Trophoblast cell (in vitro differentiated cells and primary cell): ENCODE data around the gene FHIT.

ENCODE experiments used
- DNase-seq, 2 donors: peaks; one replicate each; pipeline ENCODE4 v3.0.0-alpha.2; 2016
- H2AFZ ChIP-seq: 2 replicates; pipeline ENCODE4 v1.6.1; 2013; ENCODE audit warnings: low read length, moderate library complexity, mild to moderate bottlenecking; ENCODE audit not compliant: insufficient read depth, poor library complexity
- H2AK5ac ChIP-seq: 2 replicates; pipeline ENCODE4 v1.6.1; 2013; ENCODE audit warnings: mild to moderate bottlenecking, low read length
- H2BK120ac ChIP-seq: 2 replicates; pipeline ENCODE4 v1.6.1; 2013; ENCODE audit warnings: low read length, mild to moderate bottlenecking, moderate library complexity; ENCODE audit not compliant: insufficient read depth, poor library complexity
- H2BK12ac ChIP-seq: 2 replicates; pipeline ENCODE4 v1.6.1; 2013; ENCODE audit warnings: mild to moderate bottlenecking, low read length, moderate library complexity
- H2BK5ac ChIP-seq: 2 replicates; pipeline ENCODE4 v1.6.1; 2013; ENCODE audit warnings: low read length, low read depth, moderate library complexity, mild to moderate bottlenecking; ENCODE audit not compliant: poor library complexity
- H3K14ac ChIP-seq: 2 replicates; pipeline ENCODE4 v1.6.1; 2013; ENCODE audit warnings: mild to moderate bottlenecking, low read length
- H3K18ac ChIP-seq: 2 replicates; pipeline ENCODE4 v1.6.1; 2013; ENCODE audit warnings: mild to moderate bottlenecking, low read length
- H3K23ac ChIP-seq: 2 replicates; pipeline ENCODE4 v1.6.1; 2013; ENCODE audit warnings: low read length
- H3K27ac ChIP-seq: 2 replicates; pipeline ENCODE4 v1.5.1; 2013; ENCODE audit warnings: low read depth, mild to moderate bottlenecking, inconsistent platforms, low read length, moderate library complexity
- H3K27me3 ChIP-seq: 2 replicates; pipeline ENCODE4 v1.6.1; 2013; ENCODE audit warnings: inconsistent platforms, mild to moderate bottlenecking, low read length, moderate library complexity; ENCODE audit not compliant: insufficient read depth
- H3K36me3 ChIP-seq, 2 experiments: 1 replicate in 1 of 2; 2 replicates in 1 of 2; pipeline ENCODE4 v1.6.1; 2013; ENCODE audit warnings: low read length in 2 of 2, mild to moderate bottlenecking in 2 of 2, moderate library complexity in 1 of 2; ENCODE audit not compliant: insufficient read depth in 2 of 2, control insufficient read depth in 1 of 2
- H3K4ac ChIP-seq: 2 replicates; pipeline ENCODE4 v1.6.1; 2013; ENCODE audit warnings: low read depth, mild to moderate bottlenecking, low read length, moderate library complexity
- H3K4me1 ChIP-seq, 2 experiments: 1 replicate in 1 of 2; 2 replicates in 1 of 2; pipeline ENCODE4 v1.6.1; 2013; ENCODE audit warnings: low read length in 2 of 2, mild to moderate bottlenecking in 2 of 2, moderate library complexity in 1 of 2; ENCODE audit not compliant: insufficient read depth in 2 of 2, control insufficient read depth in 1 of 2
- H3K4me2 ChIP-seq: 2 replicates; pipeline ENCODE4 v1.6.1; 2013; ENCODE audit warnings: inconsistent platforms, mild to moderate bottlenecking, low read length, moderate library complexity
- H3K4me3 ChIP-seq: 2 replicates; pipeline ENCODE4 v1.5.1; 2013; ENCODE audit warnings: mild to moderate bottlenecking, low read depth, low read length, inconsistent platforms
- H3K79me1 ChIP-seq: one replicate; pipeline ENCODE4 v1.6.1; 2013; ENCODE audit warnings: low read length
- H3K79me2 ChIP-seq: 2 replicates; pipeline ENCODE4 v1.6.1; 2013; ENCODE audit warnings: low read length, mild to moderate bottlenecking; ENCODE audit not compliant: control insufficient read depth, insufficient read depth, poor library complexity
- H3K9ac ChIP-seq: 2 replicates; pipeline ENCODE4 v1.6.1; 2013; ENCODE audit warnings: mild to moderate bottlenecking, low read length
- H3K9me3 ChIP-seq: 2 replicates; pipeline ENCODE4 v1.6.1; 2013; ENCODE audit warnings: low read depth, mild to moderate bottlenecking, control low read depth, inconsistent platforms, low read length; ENCODE audit not compliant: insufficient read depth
- H4K12ac ChIP-seq: 2 replicates; pipeline ENCODE4 v1.6.1; 2013; ENCODE audit warnings: low read depth, mild to moderate bottlenecking, low read length, moderate library complexity
- H4K8ac ChIP-seq: 2 replicates; pipeline ENCODE4 v1.6.1; 2013; ENCODE audit warnings: low read depth, mild to moderate bottlenecking, low read length, moderate library complexity
- H4K91ac ChIP-seq: one replicate; pipeline ENCODE4 v1.6.1; 2013; ENCODE audit warnings: low read depth, mild to moderate bottlenecking, low read length, moderate library complexity
- WGBS: extraction: QIAGEN DNeasy Blood & Tissue Kit; methylation state at CpG from one replicate; pipeline ENCODE4 v1.1.7; 2013; ENCODE audit warnings: missing lambda C conversion rate; ENCODE audit not compliant: insufficient read length, insufficient coverage; ENCODE audit errors: extremely low coverage; 5-methylcytosine and 5-hydroxymethylcytosine counted together

Gene FHIT

GRCh38 chr3:60202052-60202726, 1049.1 kb downstream of the FHIT start:
- no peak overlapping the region for H3K27ac ChIP-seq
- no peak overlapping the region for H2BK120ac ChIP-seq
- H3K9me3 ChIP-seq = no peaks in the 10 kb centered on the region
- no peak overlapping the region for H3K4me2 ChIP-seq
- no peaks in the 10 kb centered on the region for H3K27me3 ChIP-seq
- H4K8ac ChIP-seq = no peak overlapping the region
- no peak overlapping the region for H3K18ac ChIP-seq
- H2BK12ac ChIP-seq = no peak overlapping the region
- H3K14ac ChIP-seq = no peak overlapping the region
- H3K23ac ChIP-seq = no peak overlapping the region
- no peak overlapping the region for H2AK5ac ChIP-seq
- H2AFZ ChIP-seq = no peak overlapping the region
- DNase-seq = no peak
- no peak overlapping the region for H3K9ac ChIP-seq
- WGBS = no CpG with 5 or more reads among the region's 3 CpGs
- no peaks in the 10 kb centered on the region for H3K79me1 ChIP-seq
- H3K4me3 ChIP-seq = no peak overlapping the region
- no peaks in the 10 kb centered on the region for H3K79me2 ChIP-seq
- H3K4me1 ChIP-seq = no peaks in the 10 kb centered on the region
- no peak overlapping the region for H2BK5ac ChIP-seq
- H4K91ac ChIP-seq = no peak overlapping the region
- H3K4ac ChIP-seq = no peak overlapping the region
- no peak overlapping the region for H4K12ac ChIP-seq
- H3K36me3 ChIP-seq = no peaks in the 10 kb centered on the region

- no peaks in the 10 kb centered on the region for H3K9me3 ChIP-seq
- WGBS = no CpG with 5 or more reads among the region's 1 CpG
- H3K4me3 ChIP-seq = no peak overlapping the region
- no peaks in the 10 kb centered on the region for H3K79me1 ChIP-seq
- no peak overlapping the region for H2AK5ac ChIP-seq
- no peak overlapping the region for H3K4me2 ChIP-seq
- H3K4me1 ChIP-seq = no peaks in the 10 kb centered on the region
- no peak overlapping the region for H3K9ac ChIP-seq
- no peak overlapping the region for H3K4ac ChIP-seq
- H3K14ac ChIP-seq = no peak overlapping the region
- H2BK120ac ChIP-seq = no peak overlapping the region
- no peaks in the 10 kb centered on the region for H3K79me2 ChIP-seq
- H3K18ac ChIP-seq = no peak overlapping the region
- no peak overlapping the region for H4K91ac ChIP-seq
- H2BK5ac ChIP-seq = no peak overlapping the region
- DNase-seq = no peak
- no peaks in the 10 kb centered on the region for H3K36me3 ChIP-seq
- H3K27me3 ChIP-seq = no peaks in the 10 kb centered on the region
- no peak overlapping the region for H4K8ac ChIP-seq
- no peak overlapping the region for H2BK12ac ChIP-seq
- H2AFZ ChIP-seq = no peak overlapping the region
- no peak overlapping the region for H4K12ac ChIP-seq
- no peak overlapping the region for H3K23ac ChIP-seq
- no peak overlapping the region for H3K27ac ChIP-seq
Observed at GRCh38 chr3:60199306-60199705, 1051.9 kb downstream of the FHIT start.

- H2BK120ac ChIP-seq = no peak overlapping the region
- H4K12ac ChIP-seq = no peak overlapping the region
- H3K4me3 ChIP-seq = no peak overlapping the region
- no peak overlapping the region for H3K9ac ChIP-seq
- DNase-seq = peak in 1 of 2 donors; percentile 56
- WGBS = no CpG with 5 or more reads among the region's 5 CpGs
- H3K9me3 ChIP-seq = no peaks in the 10 kb centered on the region
- no peak overlapping the region for H2BK5ac ChIP-seq
- no peak overlapping the region for H4K8ac ChIP-seq
- H3K18ac ChIP-seq = no peak overlapping the region
- no peak overlapping the region for H3K27ac ChIP-seq
- no peaks in the 10 kb centered on the region for H3K27me3 ChIP-seq
- no peak overlapping the region for H2AK5ac ChIP-seq
- no peaks in the 10 kb centered on the region for H3K4me1 ChIP-seq
- H4K91ac ChIP-seq = no peak overlapping the region
- no peak overlapping the region for H3K4me2 ChIP-seq
- H3K4ac ChIP-seq = no peak overlapping the region
- H3K14ac ChIP-seq = no peak overlapping the region
- H2AFZ ChIP-seq = no peak overlapping the region
- H3K23ac ChIP-seq = no peak overlapping the region
- H3K36me3 ChIP-seq = no peaks in the 10 kb centered on the region
- no peaks in the 10 kb centered on the region for H3K79me1 ChIP-seq
- no peaks in the 10 kb centered on the region for H3K79me2 ChIP-seq
- H2BK12ac ChIP-seq = no peak overlapping the region
Observed at GRCh38 chr3:60198179-60198720, 1053.0 kb downstream of the FHIT start.

GRCh38 chr3:60192297-60193114, 1058.7 kb downstream of the FHIT start:
- H4K91ac ChIP-seq = no peak overlapping the region
- H3K36me3 ChIP-seq = no peaks in the 10 kb centered on the region
- H3K79me2 ChIP-seq = no peaks in the 10 kb centered on the region
- H2AK5ac ChIP-seq = no peak overlapping the region
- no peak overlapping the region for H3K4me3 ChIP-seq
- H3K9ac ChIP-seq = no peak overlapping the region
- no peak overlapping the region for H2AFZ ChIP-seq
- H3K4me1 ChIP-seq = no peaks in the 10 kb centered on the region
- H3K23ac ChIP-seq = no peak overlapping the region
- H3K14ac ChIP-seq = no peak overlapping the region
- no peaks in the 10 kb centered on the region for H3K79me1 ChIP-seq
- H3K4ac ChIP-seq = no peak overlapping the region
- H3K27ac ChIP-seq = no peak overlapping the region
- H3K27me3 ChIP-seq = no peaks in the 10 kb centered on the region
- H3K9me3 ChIP-seq = no peaks in the 10 kb centered on the region
- no peak overlapping the region for H2BK5ac ChIP-seq
- no peak overlapping the region for H2BK120ac ChIP-seq
- H4K12ac ChIP-seq = no peak overlapping the region
- H4K8ac ChIP-seq = no peak overlapping the region
- no peak overlapping the region for H2BK12ac ChIP-seq
- no CpG with 5 or more reads among the region's 7 CpGs for whole genome bisulfite sequencing
- no peak overlapping the region for H3K18ac ChIP-seq
- DNase-seq = no peak
- H3K4me2 ChIP-seq = no peak overlapping the region
